AG09319 (cell line): ENCODE measurements around the gene AGRN.

Source experiments
- DNase-seq: peaks from one replicate; pipeline ENCODE4 v3.0.0-alpha.2; 2010; ENCODE audit warnings: low read depth; ENCODE audit errors: extremely low read depth
- TF ChIP-seq, protein P1 (sequence below): IDR thresholded peaks from 2 replicates; pipeline ENCODE4 v1.5.1; 2011; ENCODE audit warnings: low read depth, mild to moderate bottlenecking, inconsistent platforms, low read length, moderate library complexity

Gene AGRN

DNA sequence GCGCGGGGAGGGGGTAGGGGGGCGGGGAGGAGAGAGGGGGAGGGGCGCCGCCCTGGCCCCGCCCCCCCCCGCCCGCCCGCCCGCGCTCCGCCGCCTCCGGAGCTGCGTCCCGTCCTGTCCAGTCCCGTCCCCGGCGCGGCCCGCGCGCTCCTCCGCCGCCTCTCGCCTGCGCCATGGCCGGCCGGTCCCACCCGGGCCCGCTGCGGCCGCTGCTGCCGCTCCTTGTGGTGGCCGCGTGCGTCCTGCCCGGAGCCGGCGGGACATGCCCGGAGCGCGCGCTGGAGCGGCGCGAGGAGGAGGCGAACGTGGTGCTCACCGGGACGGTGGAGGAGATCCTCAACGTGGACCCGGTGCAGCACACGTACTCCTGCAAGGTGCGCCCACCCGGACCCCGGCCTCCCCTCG lies at the start of gene AGRN:
Gene AGRN, plus strand, starts transcription at position 121 of the 405 bp plus-strand sequence. Its CDS starts 53 bp downstream, at position 174.
- no peak for DNase-seq
- TF ChIP-seq, protein P1, sequence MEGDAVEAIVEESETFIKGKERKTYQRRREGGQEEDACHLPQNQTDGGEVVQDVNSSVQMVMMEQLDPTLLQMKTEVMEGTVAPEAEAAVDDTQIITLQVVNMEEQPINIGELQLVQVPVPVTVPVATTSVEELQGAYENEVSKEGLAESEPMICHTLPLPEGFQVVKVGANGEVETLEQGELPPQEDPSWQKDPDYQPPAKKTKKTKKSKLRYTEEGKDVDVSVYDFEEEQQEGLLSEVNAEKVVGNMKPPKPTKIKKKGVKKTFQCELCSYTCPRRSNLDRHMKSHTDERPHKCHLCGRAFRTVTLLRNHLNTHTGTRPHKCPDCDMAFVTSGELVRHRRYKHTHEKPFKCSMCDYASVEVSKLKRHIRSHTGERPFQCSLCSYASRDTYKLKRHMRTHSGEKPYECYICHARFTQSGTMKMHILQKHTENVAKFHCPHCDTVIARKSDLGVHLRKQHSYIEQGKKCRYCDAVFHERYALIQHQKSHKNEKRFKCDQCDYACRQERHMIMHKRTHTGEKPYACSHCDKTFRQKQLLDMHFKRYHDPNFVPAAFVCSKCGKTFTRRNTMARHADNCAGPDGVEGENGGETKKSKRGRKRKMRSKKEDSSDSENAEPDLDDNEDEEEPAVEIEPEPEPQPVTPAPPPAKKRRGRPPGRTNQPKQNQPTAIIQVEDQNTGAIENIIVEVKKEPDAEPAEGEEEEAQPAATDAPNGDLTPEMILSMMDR = no peak

DNA sequence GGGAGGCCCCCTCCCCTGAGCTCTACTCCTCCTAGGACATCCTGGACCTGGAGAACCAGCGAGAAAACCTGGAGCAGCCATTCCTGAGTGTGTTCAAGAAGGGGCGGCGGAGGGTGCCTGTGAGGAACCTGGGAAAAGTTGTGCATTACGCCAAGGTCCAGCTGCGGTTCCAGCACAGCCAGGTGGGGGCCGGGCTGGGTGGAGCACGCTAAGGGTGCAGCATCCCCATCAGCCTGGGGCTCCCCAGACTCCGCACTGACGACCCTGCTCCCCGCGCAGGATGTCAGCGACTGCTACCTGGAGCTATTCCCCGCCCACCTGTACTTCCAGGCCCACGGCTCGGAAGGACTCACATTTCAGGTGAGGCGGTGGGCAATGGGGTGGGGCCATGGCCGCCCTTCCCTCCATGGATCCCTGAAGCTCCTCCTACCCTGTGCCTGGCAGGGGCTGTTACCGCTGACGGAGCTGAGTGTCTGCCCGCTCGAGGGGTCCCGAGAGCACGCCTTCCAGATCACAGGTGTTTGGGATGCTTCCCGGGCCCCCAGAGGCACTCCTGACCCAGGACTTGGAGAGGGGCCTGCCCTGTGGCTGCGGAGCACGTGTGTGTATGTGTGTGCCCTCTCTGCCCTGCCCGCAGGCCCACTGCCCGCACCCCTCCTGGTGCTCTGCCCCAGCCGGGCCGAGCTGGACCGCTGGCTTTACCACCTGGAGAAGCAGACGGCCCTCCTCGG lies 49.5 kb upstream of the AGRN start:
- DNase-seq = no peak
- TF ChIP-seq, protein P1 = no peak

DNA sequence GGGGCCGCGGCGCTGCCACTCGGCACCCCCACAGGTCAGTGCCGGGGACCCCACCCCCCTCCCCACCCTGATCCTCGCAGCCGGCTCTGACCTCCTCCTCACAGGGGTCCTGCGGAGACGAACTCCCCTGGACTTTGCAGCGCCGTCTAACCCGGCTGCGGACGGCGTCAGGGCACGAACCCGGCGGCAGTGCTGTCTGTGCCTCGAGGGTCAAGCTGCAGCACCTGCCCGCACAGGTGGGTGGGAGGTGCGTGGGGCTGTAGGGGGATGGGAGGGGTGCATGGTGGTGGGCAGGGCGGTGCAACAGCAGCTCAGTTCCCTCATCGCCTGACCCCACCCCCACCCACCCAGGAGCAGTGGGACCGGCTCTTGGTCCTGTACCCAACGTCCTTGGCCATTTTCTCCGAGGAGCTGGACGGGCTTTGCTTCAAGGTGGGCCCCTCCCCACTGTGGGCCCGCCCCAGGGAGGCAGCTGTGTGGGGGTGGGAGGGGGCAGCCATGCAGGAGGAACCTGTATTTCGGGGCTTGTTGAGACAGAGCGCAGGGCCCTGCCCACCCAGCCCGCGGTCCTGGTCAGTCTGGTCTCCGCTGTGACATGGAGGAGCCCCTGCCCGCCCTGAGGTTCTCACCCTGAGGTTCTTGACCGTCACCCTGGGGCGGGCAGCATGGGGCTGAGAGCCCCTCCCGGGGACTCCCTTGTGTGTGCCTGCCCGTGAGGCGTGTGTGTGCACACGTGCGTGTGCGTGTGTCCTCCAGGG lies 48.8 kb upstream of the AGRN start:
- DNase-seq = no peak
- TF ChIP-seq, protein P1 = no peak

DNA sequence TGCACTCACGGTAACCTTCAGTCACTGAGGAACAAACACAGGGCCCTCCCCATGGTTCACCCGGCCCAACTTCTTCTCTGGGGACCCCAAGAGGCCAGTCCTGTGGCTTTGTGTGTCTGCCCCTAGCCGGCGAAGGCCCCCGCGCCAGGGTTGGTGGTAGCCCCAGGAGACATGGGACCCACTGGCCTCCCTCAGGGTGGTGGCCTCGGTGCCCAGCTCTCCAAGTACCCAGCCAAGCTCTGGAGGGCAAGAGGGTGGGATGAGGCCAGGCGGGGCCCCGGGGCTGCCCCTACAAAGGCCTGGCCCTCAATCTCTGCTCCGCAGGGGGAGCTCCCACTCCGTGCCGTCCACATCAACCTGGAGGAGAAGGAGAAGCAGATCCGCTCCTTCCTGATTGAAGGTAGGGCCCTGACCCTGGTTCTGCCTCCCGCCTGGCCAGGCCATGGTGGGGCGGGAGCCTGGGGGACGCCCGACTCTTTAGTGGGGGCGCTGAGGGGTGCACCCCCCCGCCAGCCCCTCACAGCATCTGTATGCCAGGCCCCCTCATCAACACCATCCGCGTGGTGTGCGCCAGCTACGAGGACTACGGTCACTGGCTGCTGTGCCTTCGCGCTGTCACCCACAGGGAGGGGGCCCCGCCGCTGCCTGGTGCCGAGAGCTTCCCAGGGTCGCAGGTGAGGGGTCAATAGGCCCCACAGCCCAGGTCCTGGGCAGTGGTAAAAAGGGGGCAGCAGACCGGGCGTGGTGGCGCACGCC lies 48.0 kb upstream of the AGRN start:
- no peak for DNase-seq
- TF ChIP-seq, protein P1 = no peak

DNA sequence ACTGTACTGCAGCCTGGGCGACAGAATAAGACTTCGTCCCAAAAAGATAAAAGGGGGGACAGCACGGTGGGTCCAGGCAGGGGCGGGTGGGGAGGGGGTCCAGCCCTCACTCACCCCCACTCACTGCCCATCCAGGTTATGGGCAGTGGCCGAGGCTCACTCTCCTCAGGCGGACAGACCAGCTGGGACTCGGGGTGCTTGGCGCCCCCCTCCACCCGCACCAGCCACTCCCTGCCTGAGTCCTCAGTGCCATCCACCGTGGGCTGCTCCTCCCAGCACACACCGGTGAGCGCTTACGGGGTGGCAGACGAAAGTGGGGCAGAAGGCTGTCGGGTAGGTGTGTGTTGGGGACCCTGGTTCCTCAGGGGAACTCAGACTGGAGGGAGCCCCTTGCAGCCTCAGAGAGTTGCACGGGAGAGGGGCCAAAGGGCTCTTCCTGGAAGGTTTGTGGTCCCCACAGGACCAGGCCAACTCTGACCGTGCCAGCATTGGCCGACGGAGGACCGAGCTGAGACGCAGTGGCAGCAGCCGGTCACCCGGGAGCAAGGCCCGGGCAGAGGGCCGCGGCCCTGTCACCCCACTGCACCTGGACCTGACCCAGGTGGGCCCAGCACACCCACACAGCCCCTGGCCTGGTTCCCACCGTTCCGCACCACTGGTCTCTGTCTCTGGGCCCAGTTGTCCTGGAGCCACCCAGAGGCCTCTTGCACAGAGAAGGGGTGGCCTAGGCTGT lies 47.0 kb upstream of the AGRN start:
- TF ChIP-seq, protein P1 = no peak
- no peak for DNase-seq

DNA sequence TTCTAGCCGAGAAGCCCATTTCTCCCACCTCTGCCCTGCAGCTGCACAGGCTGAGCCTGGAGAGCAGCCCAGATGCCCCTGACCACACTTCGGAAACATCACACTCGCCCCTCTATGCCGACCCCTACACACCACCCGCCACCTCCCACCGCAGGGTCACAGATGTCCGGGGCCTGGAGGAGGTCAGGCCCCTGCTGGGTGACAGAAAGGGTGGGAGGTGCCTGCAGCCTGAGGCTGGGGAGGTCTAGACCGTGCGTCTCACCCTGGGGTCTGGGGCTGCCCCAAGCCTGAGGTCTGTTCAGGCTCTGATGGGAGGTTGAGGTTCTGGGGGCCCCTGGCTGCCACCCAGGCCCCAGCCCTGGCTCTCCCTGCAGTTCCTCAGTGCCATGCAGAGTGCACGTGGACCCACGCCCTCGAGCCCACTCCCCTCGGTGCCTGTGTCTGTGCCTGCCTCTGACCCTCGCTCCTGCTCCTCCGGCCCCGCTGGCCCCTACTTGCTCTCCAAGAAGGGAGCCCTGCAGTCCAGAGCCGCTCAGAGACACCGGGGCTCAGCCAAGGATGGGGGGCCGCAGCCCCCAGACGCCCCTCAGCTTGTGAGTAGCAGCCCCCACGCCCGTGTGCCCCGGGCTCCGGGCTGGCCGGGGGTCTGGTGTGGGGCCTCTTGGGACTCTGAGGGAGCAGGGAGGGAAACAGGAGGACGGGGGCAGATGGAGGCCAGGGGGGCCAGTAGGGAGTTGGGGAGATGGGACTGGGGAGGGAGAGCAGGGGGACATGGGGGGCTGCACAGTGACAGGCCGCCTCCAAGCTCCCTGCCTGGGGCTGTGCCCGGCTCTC lies 46.2 kb upstream of the AGRN start:
- TF ChIP-seq, protein P1 = no peak
- DNase-seq = no peak
